Adrenal gland (tissue), 12 donors: Measurements from ENCODE around the gene SLC37A1. TPM values are rescaled to one million over a fixed set of nuclear protein-coding genes. Genes with fewer than 3 reads are reported as not detected.
A peak's percentile ranks its signal among the peaks of the same experiment; 100 is the strongest.

Source experiments
- DNase-seq, 7 donors: peaks; one replicate each; pipeline ENCODE4 v3.0.0-alpha.2; 2019 to 2020
- H3K27ac ChIP-seq, 5 donors: fragments of 200-600 bp; sonication (generic) in 4 of 5; 1 replicate in 3 of 5; 2 replicates in 2 of 5; pipeline versions ENCODE4 v1.5.1 to v1.8.0; 2016 to 2020; ENCODE audit warnings: mild to moderate bottlenecking in 1 of 5
- H3K27me3 ChIP-seq: fragments of 200-600 bp; 2 replicates; pipeline ENCODE4 v1.8.0; 2021
- H3K36me3 ChIP-seq, 2 donors: fragments of 200-600 bp; replicated peaks in 1 of 2; 1 replicate in 1 of 2; 2 replicates in 1 of 2; pipeline versions ENCODE4 v1.5.1 to v1.8.0; 2018 to 2022
- H3K4me1 ChIP-seq, 2 donors: fragments of 200-600 bp; replicated peaks in 1 of 2; 1 replicate in 1 of 2; 2 replicates in 1 of 2; pipeline versions ENCODE4 v1.5.1 to v1.8.0; 2018 to 2021
- H3K4me3 ChIP-seq, 4 donors: fragments of 200-600 bp; sonication (generic) in 3 of 4; one replicate each; pipeline ENCODE4 v1.5.1; 2016 to 2018
- H3K9me3 ChIP-seq, 3 donors: fragments of 200-600 bp; sonication (generic) in 1 of 3; replicated peaks in 1 of 3; 1 replicate in 2 of 3; 2 replicates in 1 of 3; pipeline versions ENCODE4 v1.5.1 to v1.8.0; 2016 to 2021
- POLR2A ChIP-seq, 2 donors: fragments of 450-650 bp; IDR thresholded peaks; one replicate each; pipeline ENCODE4 v1.6.1; 2017; ENCODE audit warnings: antibody characterized with exemption in 2 of 2, mild to moderate bottlenecking in 2 of 2, moderate library complexity in 1 of 2
- WGBS, 4 donors: extraction: QIAGEN DNeasy Blood & Tissue Kit in 2 of 4; methylation state at CpG; one replicate each; pipeline versions ENCODE4 v1.1.5 to v1.1.7; 2013 to 2017; 5-methylcytosine and 5-hydroxymethylcytosine counted together
- intact Hi-C, 2 donors: fragments of 100-400 bp; cut with DNase I; formaldehyde crosslinking; loops; one replicate each; pipeline versions ENCODE4 v1.14.1 to v1.15.0; 2022 to 2023
- polyA plus RNA-seq, 3 donors: library from polyadenylated mRNA; stranded (reverse); fragments of 200-250 nt in 2 of 3; fragments of 350-450 nt in 1 of 3; fragmentation: Illumina TruSeq in 1 of 3; extraction: RNeasy Lipid Tissue Mini Kit (QIAGEN cat#74804) in 1 of 3; gene quantifications; one replicate each; pipeline ENCODE4 v1.2.3, GENCODE V29; 2013 to 2014
- total RNA-seq, 9 donors: library from RNA; depleted of rRNA in 4 of 9; stranded (reverse); fragments of >200 nt in 4 of 9; fragments of 120-200 nt in 1 of 9; fragmentation: NEBNext Ultra II Directional in 1 of 9; extraction: Animal tissue kit (Norgen Biotek cat#: 25700) in 1 of 9; gene quantifications; one replicate each; pipeline versions ENCODE4 v1.1.0 to v1.2.4, GENCODE V29; 2013 to 2023
- TF ChIP-seq, protein P1 (sequence below), 6 experiments: fragments of 450-650 bp in 4 of 6; fragments of 200-600 bp in 2 of 6; sonication (generic) in 1 of 6; IDR thresholded peaks; 1 replicate in 5 of 6; 2 replicates in 1 of 6; pipeline versions ENCODE4 v1.5.1 to v1.8.0; 2016 to 2021; ENCODE audit warnings: antibody characterized with exemption in 6 of 6, mild to moderate bottlenecking in 2 of 6, moderate library complexity in 1 of 6
- donor health status: healthy with polysubstance abuse.
- donor health status: Bipolar disorder and iron deficiency.
- donor health status: DM: yes; HTN: yes; CAD: no.
- donor health status: DM: no; HTN: no; CAD: no.
- donor health status: DM: no; HTN: no; CAD: no.
- donor health status: DM: yes; HTN: yes; CAD: no.

The SLC37A1 gene
- total and polyA plus RNA-seq, 12 donors = 4.8 to 27.2 (median 16.3) TPM

GRCh38 chr21:42599486-42599885, 85.8 kb downstream of the SLC37A1 start:
- H3K27me3 ChIP-seq = no peaks in the 10 kb centered on the region
- no peak for DNase-seq
- H3K4me1 ChIP-seq = no peaks in the 10 kb centered on the region
- no peak for TF ChIP-seq POLR2A (IDR thresholded peaks at IDR 0.05)
- TF ChIP-seq, protein P1, sequence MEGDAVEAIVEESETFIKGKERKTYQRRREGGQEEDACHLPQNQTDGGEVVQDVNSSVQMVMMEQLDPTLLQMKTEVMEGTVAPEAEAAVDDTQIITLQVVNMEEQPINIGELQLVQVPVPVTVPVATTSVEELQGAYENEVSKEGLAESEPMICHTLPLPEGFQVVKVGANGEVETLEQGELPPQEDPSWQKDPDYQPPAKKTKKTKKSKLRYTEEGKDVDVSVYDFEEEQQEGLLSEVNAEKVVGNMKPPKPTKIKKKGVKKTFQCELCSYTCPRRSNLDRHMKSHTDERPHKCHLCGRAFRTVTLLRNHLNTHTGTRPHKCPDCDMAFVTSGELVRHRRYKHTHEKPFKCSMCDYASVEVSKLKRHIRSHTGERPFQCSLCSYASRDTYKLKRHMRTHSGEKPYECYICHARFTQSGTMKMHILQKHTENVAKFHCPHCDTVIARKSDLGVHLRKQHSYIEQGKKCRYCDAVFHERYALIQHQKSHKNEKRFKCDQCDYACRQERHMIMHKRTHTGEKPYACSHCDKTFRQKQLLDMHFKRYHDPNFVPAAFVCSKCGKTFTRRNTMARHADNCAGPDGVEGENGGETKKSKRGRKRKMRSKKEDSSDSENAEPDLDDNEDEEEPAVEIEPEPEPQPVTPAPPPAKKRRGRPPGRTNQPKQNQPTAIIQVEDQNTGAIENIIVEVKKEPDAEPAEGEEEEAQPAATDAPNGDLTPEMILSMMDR (IDR thresholded peaks at IDR 0.05) = no peak
- no peaks in the 10 kb centered on the region for H3K9me3 ChIP-seq
- H3K36me3 ChIP-seq = no peaks in the 10 kb centered on the region
- WGBS, 4 donors = 81 to 91% (median 85%) methylated on average over 1 to 4 of the region's 4 CpGs
- H3K4me3 ChIP-seq = no peak overlapping the region
- no peak overlapping the region for H3K27ac ChIP-seq
- intact Hi-C loops = loop anchor here in 1 of 2 donors (5.0 to 10.0 kb wide), 2 partner anchors 53 to 55 kb away; partner anchors contain the start of gene PDE9A

DNA sequence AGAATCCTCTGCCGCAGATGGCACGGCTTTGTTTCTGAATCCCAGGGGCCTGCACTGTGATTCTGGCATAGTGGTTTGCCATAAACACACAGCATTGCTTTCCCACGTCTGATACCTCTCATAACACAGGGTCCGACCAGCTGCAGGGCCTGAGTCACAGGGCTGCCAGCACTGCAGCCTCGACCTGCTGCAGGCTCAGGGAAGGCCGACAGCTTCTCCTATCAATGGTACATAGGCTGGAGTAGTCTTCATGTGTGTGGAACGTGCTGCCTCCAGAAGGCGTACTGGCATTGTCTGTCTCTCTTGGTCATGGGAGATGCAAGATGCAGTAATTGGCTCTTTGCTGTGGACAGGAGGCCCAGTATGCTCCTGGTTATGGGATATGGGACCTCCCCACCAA, 86.3 kb downstream of the SLC37A1 start:
- Histone ChIP-seq H3K4me3 (no peak overlapping the region), H3K27me3 (no peaks in the 10 kb centered on the region), H3K27ac (no peak overlapping the region), H3K4me1 (no peaks in the 10 kb centered on the region), H3K9me3 (no peaks in the 10 kb centered on the region), H3K36me3 (no peaks in the 10 kb centered on the region)
- DNase-seq = no peak
- intact Hi-C loops = loop anchor here in 1 of 2 donors (5.0 to 10.0 kb wide), 2 partner anchors 52 to 55 kb away; partner anchors contain the start of gene PDE9A
- TF ChIP-seq POLR2A (IDR thresholded peaks at IDR 0.05) = no peak
- TF ChIP-seq, protein P1 (IDR thresholded peaks at IDR 0.05) = no peak
- 73 to 85% (median 76%) methylated on average over 5 to 8 of the region's 8 CpGs for WGBS, 4 donors

DNA sequence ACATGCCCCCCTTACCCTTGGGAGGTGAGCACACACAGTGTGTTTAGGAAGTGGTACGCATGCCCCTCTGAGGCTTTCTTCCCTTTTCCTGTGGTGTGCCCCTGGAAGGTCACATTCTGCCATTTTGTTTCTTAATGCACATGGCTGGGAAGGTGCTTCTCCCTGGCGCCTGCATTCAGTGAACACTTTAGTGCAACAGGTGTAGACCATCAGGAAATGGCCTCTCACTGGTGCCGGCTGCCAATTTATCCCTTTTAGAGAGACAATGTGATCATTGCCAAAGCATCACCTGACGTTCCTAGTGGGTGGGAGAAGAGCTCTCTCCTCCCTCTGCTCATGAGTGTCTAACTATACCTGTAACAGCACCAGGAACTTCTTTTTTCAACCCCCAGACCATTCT, 88.0 kb downstream of the SLC37A1 start:
- Histone ChIP-seq H3K27ac (no peak overlapping the region), H3K4me3 (no peak overlapping the region), H3K36me3 (no peaks in the 10 kb centered on the region), H3K4me1 (no peaks in the 10 kb centered on the region), H3K9me3 (no peaks in the 10 kb centered on the region), H3K27me3 (no peaks in the 10 kb centered on the region)
- intact Hi-C loops = no loop called here
- DNase-seq = peak in 1 of 7 donors; percentile 5
- WGBS, 4 donors = 76 to 82% (median 78%) methylated on average over 4 of the region's 4 CpGs
- no peak for TF ChIP-seq POLR2A (IDR thresholded peaks at IDR 0.05)
- TF ChIP-seq, protein P1 (IDR thresholded peaks at IDR 0.05) = no peak

- Histone ChIP-seq H3K4me1 (no peaks in the 10 kb centered on the region), H3K27me3 (no peaks in the 10 kb centered on the region), H3K36me3 (no peaks in the 10 kb centered on the region), H3K27ac (no peak overlapping the region), H3K9me3 (no peaks in the 10 kb centered on the region), H3K4me3 (no peak overlapping the region)
- TF ChIP-seq, protein P1 (IDR thresholded peaks at IDR 0.05) = no peak
- no peak for TF ChIP-seq POLR2A (IDR thresholded peaks at IDR 0.05)
- 54 to 70% (median 65%) methylated on average over 4 of the region's 4 CpGs for WGBS, 4 donors
- DNase-seq = peak in 1 of 7 donors; percentile 2
- intact Hi-C loops = no loop called here
These were observed 93.5 kb downstream of the SLC37A1 start for GRCh38 chr21:42607102-42607501.
